GM21528 (cell line): ENCODE results near the gene DRAXIN.

Experiments used
- ATAC-seq: cut with Tn5 transposase; IDR thresholded peaks from one replicate; pipeline ENCODE4 v1.9.1; 2021; ENCODE audit warnings: mild to moderate bottlenecking, moderate library complexity; ENCODE audit not compliant: unreplicated experiment, low FRiP score

DRAXIN gene

DNA sequence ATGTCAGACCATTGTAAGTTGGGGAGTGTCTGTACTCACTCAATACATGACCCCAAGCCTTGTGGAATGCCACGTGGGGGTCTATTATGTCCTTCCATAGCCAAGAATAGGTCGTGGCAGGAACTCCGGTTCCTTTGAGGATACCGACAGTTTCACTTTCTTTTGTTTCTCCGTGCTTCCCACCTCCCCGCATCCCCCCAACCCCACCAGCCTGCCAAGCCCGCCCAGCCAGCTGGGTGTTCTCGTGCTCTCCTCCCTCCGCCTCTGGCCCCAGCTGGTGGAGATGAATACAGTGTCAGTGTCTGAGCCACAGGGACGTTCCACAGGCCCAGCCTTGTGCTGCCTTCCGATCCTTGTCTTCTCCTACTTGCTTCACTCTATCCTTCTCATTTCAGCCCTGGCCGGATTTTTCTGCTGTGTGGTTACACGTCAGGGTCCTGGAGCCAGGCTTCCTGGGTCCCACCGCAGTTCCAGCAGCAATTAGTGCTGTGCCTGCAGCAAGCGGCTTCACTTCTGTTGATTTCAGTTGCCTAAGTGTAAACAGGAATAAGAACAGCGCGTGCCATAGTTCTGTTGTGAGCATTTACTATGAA is 40.3 kb downstream of the DRAXIN start:
- ATAC-seq: no peak

GRCh38 chr1:11733306-11733705 is 41.8 kb downstream of the DRAXIN start:
- ATAC-seq: no peak

GRCh38 chr1:11735531-11735853 is 44.0 kb downstream of the DRAXIN start:
- ATAC-seq: no peak

GRCh38 chr1:11735854-11736745 is 44.6 kb downstream of the DRAXIN start, which contains the start of gene AGTRAP:
TSS of gene AGTRAP (plus strand) at chr1:11736136. CDS start at chr1:11736209, 73 bp downstream.
- ATAC-seq: peak; percentile 62

DNA sequence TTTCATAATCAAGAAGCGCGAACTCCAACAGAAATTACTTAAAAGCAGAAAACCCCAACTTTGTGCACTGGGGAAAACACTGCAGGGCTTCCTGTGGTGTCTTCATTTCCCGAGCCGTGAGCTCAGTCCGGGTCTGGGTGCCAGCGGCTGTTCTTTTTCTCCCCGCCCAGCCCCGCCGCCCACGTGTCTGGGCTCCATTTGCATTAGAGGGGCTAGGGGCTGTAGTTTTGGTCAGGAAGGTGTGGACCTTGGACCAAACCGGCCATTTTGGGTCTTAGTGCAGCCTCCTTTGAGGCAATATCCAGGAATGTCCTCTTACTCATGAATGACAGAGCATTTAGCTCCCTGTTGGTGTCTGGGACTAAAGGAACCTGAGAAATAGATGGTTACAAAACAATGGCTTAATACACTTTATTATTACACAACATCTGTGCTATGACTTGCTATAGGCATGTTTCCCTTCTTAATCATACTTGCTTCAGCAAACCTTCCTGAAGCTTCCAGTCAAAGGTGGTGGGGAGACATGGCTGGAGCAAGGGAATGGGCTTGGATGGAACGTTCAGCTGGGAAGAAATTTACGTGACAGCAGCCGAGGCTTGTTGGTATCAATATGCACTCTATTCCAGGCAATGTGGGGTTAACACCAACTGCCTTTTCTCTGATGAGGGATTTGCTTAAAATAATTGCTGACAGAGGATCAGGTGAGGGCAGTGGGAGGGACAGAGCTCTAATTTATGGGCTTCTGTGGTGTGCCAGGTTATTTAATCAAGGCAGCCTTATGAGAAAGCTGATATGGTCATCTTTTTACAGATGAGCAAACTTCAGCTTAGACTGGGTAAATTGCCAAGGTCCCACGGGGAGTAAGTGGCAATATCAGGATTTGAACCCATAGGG is 45.5 kb downstream of the DRAXIN start:
- ATAC-seq: peak; percentile 25

DNA sequence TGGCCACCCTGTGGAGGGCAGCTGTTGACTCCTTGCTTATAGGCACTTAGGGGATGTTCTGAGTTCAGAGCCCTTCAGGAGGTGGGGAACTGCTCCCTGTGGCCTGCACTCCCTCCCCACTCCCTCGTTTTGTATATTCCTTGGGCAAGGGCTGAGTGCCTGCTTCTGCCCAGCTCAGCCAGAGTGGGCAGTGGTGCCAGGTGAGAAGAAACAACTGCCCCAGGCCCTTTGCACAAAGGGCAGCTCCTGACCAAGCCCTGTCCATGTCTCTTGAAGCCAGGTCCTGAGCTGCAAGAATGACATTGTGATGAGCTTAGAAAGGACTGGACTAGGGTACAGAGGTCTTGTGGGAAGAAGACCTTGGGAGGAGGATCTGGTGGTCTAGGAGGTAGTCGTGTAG is 46.6 kb downstream of the DRAXIN start:
- ATAC-seq: no peak

DNA sequence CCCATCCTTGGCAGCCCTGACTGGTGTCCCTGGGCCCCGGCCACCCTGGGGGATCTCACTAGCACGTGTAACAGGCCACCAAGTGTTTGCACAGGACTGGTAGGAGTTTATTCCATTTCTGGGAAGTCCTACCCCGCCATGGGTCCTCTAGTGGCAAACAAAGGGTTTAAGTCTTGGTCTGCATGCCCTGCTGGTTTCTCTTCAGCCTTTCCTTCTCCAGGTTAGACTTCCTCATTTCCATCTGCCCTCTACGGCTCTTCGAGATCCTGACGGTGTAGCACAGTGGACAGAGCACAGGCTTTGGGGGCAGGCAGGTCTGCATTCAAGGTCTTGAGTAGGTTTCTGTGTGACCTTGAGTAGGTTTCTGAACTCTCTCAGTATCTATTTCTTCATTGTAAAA is 47.3 kb downstream of the DRAXIN start:
- no peak for ATAC-seq

DNA sequence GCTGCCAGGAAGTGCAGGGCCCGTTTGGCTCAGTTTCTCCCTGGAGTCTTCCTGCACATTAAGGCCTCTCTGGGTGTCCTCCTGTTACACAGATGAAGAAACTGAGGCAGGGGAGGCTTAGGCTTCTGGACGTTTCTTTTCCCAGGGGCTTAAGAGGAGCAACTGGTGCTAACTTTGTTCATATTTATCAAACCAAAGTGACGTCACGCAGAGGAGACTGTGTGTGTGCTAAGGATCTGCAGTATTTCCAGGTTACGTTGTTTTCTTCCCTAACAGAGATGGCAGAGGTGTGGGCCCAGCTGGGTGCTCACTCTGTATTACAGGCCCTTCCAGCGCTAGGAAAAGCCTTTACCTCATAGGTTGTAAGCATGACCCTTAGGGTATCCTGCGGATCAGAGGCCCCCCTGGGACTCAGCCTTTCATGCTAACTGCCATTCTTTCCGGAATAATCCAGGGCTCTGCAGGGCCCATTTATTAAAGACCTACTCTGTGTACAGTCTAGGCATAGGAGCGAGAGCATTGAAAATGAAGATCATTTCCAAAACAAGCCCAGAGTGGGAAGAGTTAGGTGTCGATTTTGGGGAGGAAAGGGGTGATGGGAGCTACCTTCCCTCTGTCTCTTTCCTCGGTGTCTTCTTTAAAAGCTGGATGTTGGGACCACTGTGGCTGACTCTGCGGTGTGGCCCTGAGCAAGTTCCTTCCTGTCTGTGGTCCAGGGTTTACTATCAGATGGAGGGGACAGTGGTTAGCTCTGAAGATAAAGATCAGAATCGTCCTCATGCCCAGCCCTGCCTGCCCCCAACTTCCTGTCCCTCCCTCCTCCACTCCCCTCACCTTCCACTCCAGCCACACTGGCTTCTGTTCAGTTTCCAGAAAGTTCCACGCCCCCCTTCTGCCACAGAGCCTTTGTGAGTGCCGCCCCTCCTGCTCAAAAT is 49.0 kb downstream of the DRAXIN start:
- ATAC-seq: no peak

DNA sequence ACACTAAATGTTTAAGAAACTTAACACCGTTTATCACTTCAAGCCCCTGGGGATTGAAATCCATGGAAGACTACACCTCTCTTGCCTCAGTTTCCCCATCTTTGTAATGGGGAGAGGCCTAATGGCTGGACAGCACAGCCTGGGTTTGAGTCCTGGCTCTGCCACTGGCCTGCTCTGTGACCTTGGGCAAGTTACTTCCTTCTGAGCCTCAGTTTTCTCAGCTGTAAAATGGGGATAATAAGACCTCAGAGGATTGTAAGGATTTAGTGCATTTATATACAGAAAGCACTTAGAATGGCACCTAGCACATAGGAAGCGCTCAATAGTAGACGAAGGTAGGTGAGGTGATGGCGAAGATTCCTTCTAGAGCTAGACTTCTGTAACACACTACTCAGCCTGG is 50.0 kb downstream of the DRAXIN start:
- ATAC-seq: no peak

GRCh38 chr1:11741919-11742558 is 50.5 kb downstream of the DRAXIN start:
- no peak for ATAC-seq

DNA sequence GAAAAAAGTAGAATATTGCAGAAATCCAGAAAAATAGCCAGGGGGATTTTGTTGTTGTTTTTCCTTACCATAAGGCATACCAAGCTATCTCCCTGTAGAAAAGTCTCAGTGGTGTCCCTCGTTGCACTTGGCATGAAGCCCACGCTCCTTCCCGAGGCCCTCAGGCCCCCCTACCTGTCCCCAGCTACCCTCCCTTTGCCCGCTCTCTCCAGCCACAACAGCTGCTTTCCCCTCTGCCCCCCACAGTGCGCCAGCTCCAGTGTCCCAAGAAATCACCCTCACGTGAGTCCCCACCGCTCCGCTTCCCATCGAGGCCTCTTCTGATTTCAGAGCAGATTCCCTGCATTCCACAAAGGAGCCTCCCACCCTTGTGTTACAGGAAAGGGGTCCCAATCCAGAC is 52.8 kb downstream of the DRAXIN start:
- ATAC-seq: no peak

GRCh38 chr1:11746092-11746491 is 54.6 kb downstream of the DRAXIN start:
- ATAC-seq: no peak

GRCh38 chr1:11746795-11747487 is 55.4 kb downstream of the DRAXIN start:
- ATAC-seq: no peak

GRCh38 chr1:11748294-11749202 is 57.0 kb downstream of the DRAXIN start:
- ATAC-seq: no peak

DNA sequence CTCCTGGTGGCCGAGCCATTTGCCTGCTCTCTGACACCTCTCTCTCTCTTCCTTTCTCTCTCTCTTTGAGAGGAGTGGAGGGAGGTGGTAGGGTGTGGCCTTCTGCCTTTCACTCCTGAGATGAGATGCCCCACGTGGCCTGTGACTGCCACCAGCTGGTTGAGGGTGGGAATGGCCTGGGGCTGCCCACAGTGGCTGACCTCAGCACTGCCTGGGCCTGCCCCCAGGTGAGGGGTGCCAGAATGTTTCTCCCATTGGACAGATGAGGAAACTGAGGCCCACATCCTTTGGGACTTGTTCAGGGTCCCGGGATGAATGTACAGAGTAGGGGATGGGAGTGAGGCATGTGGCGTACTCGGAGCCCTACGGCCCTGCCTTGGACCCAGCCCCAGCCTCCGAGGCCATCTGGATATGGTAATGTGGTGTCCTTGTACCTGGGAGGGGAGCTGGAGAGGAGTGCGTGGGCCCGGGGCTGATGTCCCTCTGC is 57.7 kb downstream of the DRAXIN start:
- no peak for ATAC-seq

- no peak for ATAC-seq
These were observed 58.5 kb downstream of the DRAXIN start for GRCh38 chr1:11749996-11750395.

DNA sequence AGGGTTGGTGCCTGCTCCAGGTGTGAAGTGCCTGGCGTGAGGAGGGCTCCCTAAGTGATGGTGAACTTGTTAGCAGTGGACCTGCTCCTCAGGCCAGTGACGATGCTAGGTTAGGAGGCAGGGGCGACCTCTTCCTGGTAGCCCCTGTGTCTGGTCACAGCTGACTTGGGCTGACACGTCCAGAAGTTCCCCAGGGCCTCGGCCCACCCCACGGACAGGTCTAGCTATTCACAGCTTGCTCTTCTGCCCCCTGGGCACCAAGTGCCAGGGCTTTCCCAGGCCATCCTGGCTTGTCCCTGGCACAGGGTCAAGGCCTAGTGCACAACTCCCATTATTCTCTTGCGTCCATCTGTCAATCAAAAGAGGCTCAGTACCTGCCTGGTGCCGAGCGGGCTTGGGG is 59.6 kb downstream of the DRAXIN start:
- no peak for ATAC-seq
